H1 (cell line): ENCODE measurements around the gene TMCC1. TPM values are rescaled to one million over a fixed set of nuclear protein-coding genes. Genes with fewer than 3 reads are reported as not detected.

Source experiments
- CEBPB ChIP-seq: IDR thresholded peaks from 2 replicates; pipeline ENCODE4 v1.6.1; 2012; ENCODE audit warnings: low read depth, low read length
- CHD1 ChIP-seq: IDR thresholded peaks from 2 replicates; pipeline ENCODE4 v1.6.1; 2012; ENCODE audit warnings: low read depth, low read length, improper control_type of control experiment
- CREB1 ChIP-seq: IDR thresholded peaks from 2 replicates; pipeline ENCODE4 v1.6.1; 2012; ENCODE audit warnings: inconsistent platforms
- CTBP2 ChIP-seq: IDR thresholded peaks from 2 replicates; pipeline ENCODE4 v1.7.0; 2011; ENCODE audit warnings: borderline replicate concordance, mild to moderate bottlenecking, moderate library complexity, mixed read lengths, low read length; ENCODE audit not compliant: insufficient read depth, insufficient read length
- CTCF ChIP-seq, 3 experiments: IDR thresholded peaks; 1 replicate in 2 of 3; 2 replicates in 1 of 3; pipeline versions ENCODE4 v1.5.1 to v1.6.1; 2011; ENCODE audit warnings: low read length in 3 of 3, mild to moderate bottlenecking in 3 of 3, inconsistent platforms in 2 of 3, low read depth in 1 of 3, moderate library complexity in 1 of 3; ENCODE audit not compliant: insufficient read depth in 1 of 3; ENCODE audit errors: control extremely low read depth in 1 of 3
- E2F6 ChIP-seq: IDR thresholded peaks from 2 replicates; pipeline ENCODE4 v1.6.1; 2012; ENCODE audit warnings: inconsistent platforms
- EGR1 ChIP-seq: IDR thresholded peaks from 2 replicates; pipeline ENCODE4 v1.6.1; 2011; ENCODE audit warnings: low read depth, low read length, borderline replicate concordance
- EP300 ChIP-seq, 2 experiments: IDR thresholded peaks; 1 replicate in 1 of 2; 2 replicates in 1 of 2; pipeline ENCODE4 v1.6.1; 2011 to 2012; ENCODE audit warnings: low read depth in 2 of 2, low read length in 2 of 2, mild to moderate bottlenecking in 2 of 2, borderline replicate concordance in 1 of 2, inconsistent platforms in 1 of 2, moderate library complexity in 1 of 2
- HDAC6 ChIP-seq: IDR thresholded peaks from one replicate; pipeline ENCODE4 v1.7.1; 2012; ENCODE audit warnings: low read depth, mild to moderate bottlenecking, inconsistent platforms, low read length, moderate library complexity
- KDM4A ChIP-seq: IDR thresholded peaks from one replicate; pipeline ENCODE4 v1.7.1; 2012; ENCODE audit warnings: low read depth, mild to moderate bottlenecking, moderate library complexity, low read length, inconsistent platforms; ENCODE audit not compliant: severe bottlenecking
- MAFK ChIP-seq: IDR thresholded peaks from 2 replicates; pipeline ENCODE4 v1.6.1; 2012; ENCODE audit warnings: low read depth, mild to moderate bottlenecking, improper control_type of control experiment, low read length
- NANOG ChIP-seq: IDR thresholded peaks from 2 replicates; pipeline ENCODE4 v1.6.1; 2011; ENCODE audit warnings: low read length, low read depth, mild to moderate bottlenecking, inconsistent platforms; ENCODE audit not compliant: insufficient read depth, poor library complexity, severe bottlenecking
- NRF1 ChIP-seq: IDR thresholded peaks from 2 replicates; pipeline ENCODE4 v1.6.1; 2011; ENCODE audit warnings: mild to moderate bottlenecking, low read depth, low read length, improper control_type of control experiment
- PHF8 ChIP-seq: fragments of 200-600 bp; sonication (generic); conservative IDR thresholded peaks from 2 replicates; pipeline ENCODE4 v1.7.1; 2012; ENCODE audit warnings: low read depth, mild to moderate bottlenecking, inconsistent platforms, low read length, moderate library complexity
- SIN3A ChIP-seq, 2 experiments: IDR thresholded peaks in 1 of 2; conservative IDR thresholded peaks in 1 of 2; 2 replicates each; pipeline ENCODE4 v1.6.1; 2011 to 2012; ENCODE audit warnings: low read length in 2 of 2, improper control_type of control experiment in 1 of 2, low read depth in 1 of 2, mild to moderate bottlenecking in 1 of 2
- SIX5 ChIP-seq: IDR thresholded peaks from 2 replicates; pipeline ENCODE4 v1.6.1; 2011; ENCODE audit warnings: mild to moderate bottlenecking, low read depth, low read length
- SP2 ChIP-seq: IDR thresholded peaks from 2 replicates; pipeline ENCODE4 v1.6.1; 2012; ENCODE audit warnings: mild to moderate bottlenecking, low read length, inconsistent platforms
- TBP ChIP-seq: IDR thresholded peaks from 2 replicates; pipeline ENCODE4 v1.6.1; 2011; ENCODE audit warnings: low read depth, low read length, improper control_type of control experiment
- polyA plus RNA-seq, 7 experiments: library from polyadenylated mRNA; depleted of rRNA in 3 of 7; stranded (reverse) in 5 of 7; unstranded in 2 of 7; fragments of >200 nt in 5 of 7; fragments of 200-250 nt in 2 of 7; gene quantifications; 1 replicate in 5 of 7; 2 replicates in 1 of 7; 4 replicates in 1 of 7; pipeline versions ENCODE4 v1.2.1 to v1.2.3, GENCODE V29; 2011 to 2013; ENCODE audit warnings: missing spikeins in 2 of 7, mixed read lengths in 2 of 7
- total RNA-seq: library from RNA; stranded (reverse); fragmentation: NEBNext Ultra II Directional; extraction: Animal tissue kit (Norgen Biotek cat#: 25700); gene quantifications from 2 replicates; pipeline ENCODE4 v1.2.1, GENCODE V29; 2021

Gene TMCC1
- total and polyA plus RNA-seq, 2 of the 8 experiments (the other 6 are each of a cell fraction or from before 2014, with no cell fraction given) = 10.4 to 27.1 TPM

GRCh38 chr3:129688271-129688895, 205.1 kb downstream of the TMCC1 start (continued):
- no peak for TF ChIP-seq EP300 (IDR thresholded peaks at IDR 0.05; ENCODE audit: borderline replicate concordance in 1 of 2, low read depth in 2 of 2, low read length in 2 of 2)
- no peak for TF ChIP-seq SIX5
- no peak for TF ChIP-seq PHF8
- peak; percentile 27; the same call in 1 of the 2 replicates for TF ChIP-seq NRF1
- TF ChIP-seq CTCF (IDR thresholded peaks at IDR 0.05; ENCODE audit: control extremely low read depth in 1 of 3, insufficient read depth in 1 of 3, low read depth in 1 of 3, low read length in 3 of 3) = no peak
- no peak for TF ChIP-seq CHD1
- TF ChIP-seq EGR1 = no peak
- no peak for TF ChIP-seq HDAC6
- no peak for TF ChIP-seq CEBPB
- no peak for TF ChIP-seq TBP
- no peak for TF ChIP-seq SIN3A (conservative IDR thresholded peaks at IDR 0.05 in 1 of 2, IDR thresholded peaks at IDR 0.05 in 1 of 2; ENCODE audit: low read depth in 1 of 2, low read length in 2 of 2)
- TF ChIP-seq NANOG = no peak
- TF ChIP-seq MAFK = no peak
- no peak for TF ChIP-seq CREB1
- TF ChIP-seq KDM4A = no peak
- TF ChIP-seq E2F6 = no peak
- TF ChIP-seq CTBP2 = no peak
- TF ChIP-seq SP2 = no peak
